Measurements from ENCODE around the gene MCF2L2.

Gene MCF2L2

DNA sequence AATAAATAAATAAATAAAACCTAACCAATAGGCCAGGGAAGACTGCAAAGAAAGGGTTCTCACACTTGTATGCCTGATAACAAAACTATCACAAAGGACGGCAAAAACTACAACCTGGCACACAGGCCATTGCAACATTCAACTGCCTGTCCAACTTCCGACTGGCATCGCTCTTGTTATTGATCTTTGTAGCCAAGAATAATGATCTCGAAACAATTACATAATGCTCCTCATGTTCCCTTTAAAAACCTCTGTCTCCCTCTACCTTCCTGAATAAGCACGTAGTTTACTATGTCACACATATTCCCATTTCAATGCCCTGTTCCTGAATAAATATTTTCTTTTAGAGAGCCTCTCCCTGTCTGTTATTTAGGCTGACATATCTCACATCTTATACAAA is 101.1 kb downstream of the MCF2L2 start:
- no peak for DNase-seq (ENCODE audit: low read depth)

DNA sequence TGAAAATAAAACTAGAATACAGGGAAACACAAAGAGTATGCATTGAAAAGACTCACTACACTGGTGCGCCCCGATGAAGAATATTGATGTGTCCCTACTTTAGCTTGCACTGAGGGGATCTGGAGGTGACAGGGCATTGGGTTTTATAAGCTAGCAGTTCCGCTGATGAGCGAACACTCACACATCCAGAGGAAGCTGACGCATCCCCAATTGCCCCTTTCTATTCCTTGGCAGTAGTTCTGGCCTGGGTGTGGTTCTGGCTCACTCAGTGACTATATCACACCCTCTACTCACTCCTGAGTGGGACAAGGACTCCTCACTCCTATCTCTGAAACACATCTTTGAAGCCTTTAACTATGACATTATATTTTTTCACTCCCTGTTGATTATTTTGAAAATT is 104.3 kb downstream of the MCF2L2 start:
- no peak for DNase-seq (ENCODE audit: low read depth)

- DNase-seq (ENCODE audit: low read depth), result no peak
These were observed 109.0 kb downstream of the MCF2L2 start for GRCh38 chr3:183319371-183319770.

DNA sequence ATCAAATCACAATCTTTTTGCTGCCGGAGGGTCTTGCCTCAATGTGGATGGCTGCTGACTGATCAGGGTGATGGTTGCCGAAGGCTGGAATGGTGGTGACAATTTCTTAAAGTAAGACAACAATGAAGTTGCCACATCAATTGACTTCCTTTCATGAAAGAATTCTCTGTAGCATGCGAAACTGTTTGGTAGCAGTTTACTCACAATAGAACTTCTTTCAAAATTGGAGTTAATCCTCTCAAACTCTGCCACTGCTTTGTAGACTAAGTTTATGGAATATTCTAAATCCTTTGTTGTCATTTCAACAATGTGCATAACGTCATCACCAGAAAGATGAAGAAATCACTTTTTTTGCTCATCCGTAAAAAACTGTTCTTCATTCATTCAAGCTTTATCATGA is 109.5 kb downstream of the MCF2L2 start:
- no peak for DNase-seq (ENCODE audit: low read depth)

DNA sequence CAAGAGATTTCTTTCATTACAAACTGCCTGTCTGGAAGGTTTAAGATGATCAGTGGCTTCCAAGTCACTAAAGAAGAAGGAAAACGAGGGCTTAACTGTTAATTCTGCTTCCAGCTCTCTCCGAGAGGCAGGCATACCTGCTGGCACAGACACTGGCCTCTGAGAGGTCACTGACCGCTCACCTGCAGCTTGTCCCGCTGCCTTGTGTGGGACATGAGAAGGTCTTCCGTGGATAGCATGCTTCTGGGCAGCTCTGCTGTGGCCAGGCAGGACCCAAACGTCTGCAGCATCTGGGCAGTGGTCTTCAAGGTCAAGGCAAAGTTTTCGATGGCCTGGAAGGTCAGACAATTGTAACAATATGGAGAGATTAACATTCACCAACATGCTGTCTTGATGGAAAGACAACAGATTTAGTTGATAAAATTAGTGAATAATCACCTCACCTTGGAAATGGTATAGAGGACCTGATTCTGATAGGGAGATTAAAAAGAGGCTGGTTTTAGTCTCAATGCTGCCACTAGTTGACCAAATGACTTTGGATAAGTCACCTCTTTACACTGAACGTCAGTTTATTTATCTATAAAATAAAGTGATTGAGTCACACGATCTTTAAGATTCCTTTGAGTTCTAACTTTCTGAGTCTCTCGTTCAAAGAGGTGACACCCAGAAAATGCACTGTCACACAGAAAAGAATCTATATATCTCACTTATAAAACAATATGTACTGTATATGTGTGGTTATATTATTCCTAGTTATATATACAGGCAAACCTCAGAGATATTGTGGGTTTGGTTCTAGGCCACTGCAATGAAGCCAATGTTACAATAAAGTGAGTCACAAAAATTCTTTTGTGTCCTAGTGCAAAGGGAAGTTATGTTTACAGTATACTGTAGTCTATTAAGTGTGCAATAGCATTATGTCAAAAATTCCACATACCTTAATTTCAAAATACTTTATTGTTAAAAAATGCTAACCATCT is 110.2 kb downstream of the MCF2L2 start:
- no peak for DNase-seq (ENCODE audit: low read depth)

DNA sequence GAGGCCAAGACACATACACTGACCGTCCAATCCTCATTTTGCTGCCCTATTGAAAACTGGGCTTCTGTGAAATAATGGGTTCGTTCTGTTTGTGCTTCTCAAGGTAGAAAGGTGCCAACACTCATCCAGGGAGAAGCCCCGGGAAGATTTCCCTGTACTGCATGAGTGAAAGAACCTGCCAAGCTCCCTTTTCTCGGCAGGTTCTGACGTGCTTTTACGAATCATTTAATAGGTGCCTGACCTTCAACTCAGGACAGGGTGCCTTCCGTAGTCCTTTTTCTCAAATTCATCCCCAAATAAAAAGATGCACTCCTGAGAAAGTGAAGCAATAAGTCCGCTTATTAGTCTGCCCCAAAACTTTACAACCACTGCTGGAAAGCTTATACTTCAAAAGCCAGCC is 111.1 kb downstream of the MCF2L2 start:
- no peak for DNase-seq (ENCODE audit: low read depth)

DNA sequence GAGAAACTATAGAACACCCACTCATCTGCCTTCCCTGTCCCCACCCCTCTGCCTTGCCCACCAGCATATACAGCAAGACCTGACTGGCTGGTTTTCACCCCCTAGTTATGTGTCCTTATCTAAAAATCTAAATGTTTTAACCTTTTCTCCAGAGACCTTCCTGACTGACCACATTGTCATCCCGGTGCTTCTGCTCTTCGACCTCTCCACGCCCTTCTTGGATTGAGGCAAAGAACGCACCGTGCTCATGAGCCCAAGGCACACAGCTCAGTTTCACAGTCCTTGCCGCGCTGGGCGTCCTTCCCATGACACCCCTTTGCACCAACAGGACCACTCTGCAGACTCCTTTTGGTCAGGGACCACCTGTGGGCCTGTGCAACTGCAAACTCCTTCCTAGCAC is 112.7 kb downstream of the MCF2L2 start:
- DNase-seq (ENCODE audit: low read depth), result no peak

DNA sequence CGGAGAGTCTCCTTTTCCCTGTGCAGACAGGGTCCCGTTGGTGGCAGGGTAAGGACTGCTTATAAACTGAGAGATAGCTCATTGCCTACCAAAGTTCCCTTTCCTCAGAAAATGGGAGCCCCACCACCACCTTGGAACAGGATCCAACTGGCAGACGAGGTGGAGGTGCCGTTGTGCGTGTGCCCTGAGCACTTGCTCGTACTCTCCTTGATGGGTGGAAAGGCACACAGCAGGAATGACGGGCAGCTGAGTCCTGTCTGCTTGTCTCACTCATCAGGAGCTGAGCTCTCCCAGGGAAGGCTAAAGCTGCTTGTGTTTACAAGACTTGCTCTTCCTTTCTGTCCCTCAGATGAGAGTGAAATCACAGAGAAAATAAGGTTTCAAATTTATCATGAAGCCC is 114.7 kb downstream of the MCF2L2 start:
- no peak for DNase-seq (ENCODE audit: low read depth)

DNA sequence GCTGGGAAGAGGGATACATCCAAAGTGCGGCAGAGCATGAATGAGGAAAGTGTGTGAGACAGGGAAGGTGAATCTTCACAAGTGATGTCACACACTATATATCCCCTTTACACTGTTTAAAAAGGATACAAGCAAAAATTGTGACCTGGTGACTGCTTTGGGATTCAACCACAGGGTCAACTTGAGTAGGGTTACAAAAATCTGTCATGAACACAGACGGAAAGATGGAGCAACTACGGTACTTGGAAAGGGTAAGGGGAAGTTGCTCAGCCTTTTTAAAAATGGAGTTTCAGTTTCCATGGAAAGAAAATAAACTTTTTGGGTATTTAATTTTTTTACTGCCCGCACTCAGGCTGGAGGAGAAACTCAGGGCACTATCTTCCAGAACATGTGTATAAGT is 115.1 kb downstream of the MCF2L2 start:
- DNase-seq (ENCODE audit: low read depth), result no peak

GRCh38 chr3:183312433-183312832 is 116.0 kb downstream of the MCF2L2 start:
- DNase-seq (ENCODE audit: low read depth), result no peak

GRCh38 chr3:183310936-183311335 is 117.5 kb downstream of the MCF2L2 start:
- DNase-seq (ENCODE audit: low read depth), result no peak

DNA sequence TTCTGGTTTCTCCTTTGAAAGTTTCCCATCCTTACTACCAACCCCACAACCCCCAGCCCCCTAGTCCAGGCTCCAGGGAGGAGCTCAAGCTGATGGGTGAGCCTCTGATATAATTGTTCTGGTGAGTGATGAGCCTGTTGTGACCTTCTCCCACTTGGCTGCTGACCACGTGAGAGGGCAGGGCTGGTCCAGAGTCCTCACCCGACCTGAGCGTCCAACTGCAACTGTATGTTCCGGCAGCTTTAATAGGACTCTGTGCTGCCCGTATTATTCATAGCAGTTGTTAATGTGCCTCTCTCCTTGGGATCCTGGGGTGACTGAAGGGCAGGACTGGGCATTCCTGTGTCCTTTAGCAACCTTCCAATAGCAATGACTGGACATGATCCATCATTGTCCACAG is 119.1 kb downstream of the MCF2L2 start:
- no peak for DNase-seq (ENCODE audit: low read depth)

DNA sequence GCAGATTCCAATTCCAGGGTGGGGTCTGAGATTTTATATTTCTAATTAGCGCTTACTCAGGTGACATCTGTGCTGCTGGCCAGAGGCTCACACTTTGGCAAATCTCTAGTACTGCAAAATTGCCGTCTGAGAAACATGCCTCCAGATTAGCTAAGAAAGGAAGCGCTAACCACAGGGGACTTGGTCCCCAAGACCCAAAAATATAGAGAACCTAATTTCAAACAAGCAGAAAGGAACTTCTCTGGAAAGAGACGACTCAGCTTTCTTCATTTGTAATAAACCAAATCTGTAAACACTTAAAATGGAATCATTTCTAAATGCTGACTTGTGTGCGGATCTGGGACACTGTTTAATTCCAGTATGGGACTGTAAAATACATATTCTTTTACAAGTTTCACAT is 119.7 kb downstream of the MCF2L2 start:
- no peak for DNase-seq (ENCODE audit: low read depth)

DNA sequence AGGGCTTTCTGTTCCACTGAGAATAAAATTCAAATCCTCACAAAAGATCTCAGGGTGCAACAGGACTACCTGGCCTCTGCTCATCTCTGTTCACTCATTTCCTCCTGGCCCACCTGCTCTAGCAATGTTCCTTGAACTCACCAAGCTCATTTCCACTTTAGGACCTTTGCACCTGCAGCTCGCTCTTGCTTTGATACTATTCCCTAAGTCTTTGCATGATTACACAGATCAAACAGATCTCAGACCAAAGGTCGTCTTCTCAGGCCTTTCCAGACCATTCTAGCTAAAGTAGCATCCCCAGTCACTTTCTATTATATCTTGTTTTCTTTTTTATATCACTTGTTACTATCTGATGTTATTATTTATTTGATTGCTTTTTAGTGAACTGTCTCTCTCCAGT is 120.7 kb downstream of the MCF2L2 start:
- no peak for DNase-seq (ENCODE audit: low read depth)

- no peak for DNase-seq (ENCODE audit: low read depth)
These were observed 121.4 kb downstream of the MCF2L2 start for GRCh38 chr3:183306798-183307671.

DNA sequence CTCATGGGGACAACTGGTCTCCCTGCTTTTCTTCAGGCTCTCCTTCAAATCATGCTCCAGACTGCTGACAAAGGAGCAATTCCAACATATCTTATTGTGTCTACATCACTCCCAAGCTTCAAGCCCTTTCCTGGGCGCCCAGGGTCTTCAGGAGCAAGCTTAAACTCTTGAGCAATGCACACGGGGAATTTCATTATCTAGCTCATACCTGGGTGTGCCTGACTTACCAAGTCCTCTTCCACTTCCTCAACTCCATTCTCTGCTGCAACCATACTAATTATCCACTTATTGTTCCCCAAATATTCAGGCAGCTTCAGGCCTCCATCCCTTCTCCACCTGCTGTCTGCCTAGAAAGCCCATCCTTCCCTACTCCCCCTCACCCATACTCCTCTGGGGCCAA is 124.7 kb downstream of the MCF2L2 start:
- DNase-seq (ENCODE audit: low read depth), result no peak

GRCh38 chr3:183301937-183302580 is 126.4 kb downstream of the MCF2L2 start:
- no peak for DNase-seq (ENCODE audit: low read depth)

DNA sequence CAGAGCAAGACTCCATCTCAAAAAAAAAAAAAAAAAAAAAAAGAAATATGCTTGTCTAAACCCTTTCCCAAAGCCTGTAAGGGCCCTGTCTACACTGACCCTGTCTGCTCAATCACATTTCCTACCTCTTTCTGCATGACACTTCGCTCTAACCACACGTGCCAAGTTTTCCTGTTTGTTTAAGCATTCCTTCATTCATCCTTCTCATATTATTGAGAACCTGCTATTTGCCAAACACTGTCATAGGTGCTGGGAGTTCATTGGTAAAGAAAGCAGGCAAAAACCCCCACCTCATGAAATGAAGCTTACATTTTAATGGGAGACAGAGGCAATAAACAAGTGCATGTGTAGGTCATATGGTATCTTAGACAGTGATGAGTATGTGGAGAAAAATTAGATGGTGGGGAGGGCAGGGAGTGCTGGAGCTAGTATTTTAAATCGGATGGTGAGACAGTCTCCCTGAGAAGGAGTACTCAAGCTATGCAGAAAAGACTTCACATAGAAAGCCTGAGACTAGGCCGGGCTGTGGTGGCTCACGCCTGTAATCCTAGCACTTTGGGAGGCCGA is 127.3 kb downstream of the MCF2L2 start:
- DNase-seq (ENCODE audit: low read depth), result no peak

- no peak for DNase-seq (ENCODE audit: low read depth)
These were observed 128.4 kb downstream of the MCF2L2 start for GRCh38 chr3:183299976-183300375.

DNA sequence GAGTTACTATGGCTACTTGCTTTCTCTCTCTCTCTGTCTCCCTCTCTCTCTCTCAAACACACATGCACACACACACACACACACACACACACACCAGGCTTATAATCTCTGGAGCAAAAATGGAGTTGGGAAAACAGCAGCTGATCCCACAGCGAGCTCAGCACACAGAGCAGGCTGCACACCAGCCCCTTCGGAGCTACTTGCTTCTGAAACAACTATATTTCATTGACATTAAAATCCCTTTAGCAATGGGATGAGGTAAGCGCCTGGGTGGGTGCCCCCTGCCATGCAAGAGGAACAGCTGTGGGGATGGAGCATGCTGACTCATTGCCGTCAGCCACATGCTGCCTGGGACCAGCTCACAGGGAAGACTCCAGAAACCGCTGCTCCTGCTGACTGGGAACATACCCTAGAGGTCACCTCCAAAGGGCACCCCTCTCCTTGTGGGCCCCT is 129.7 kb downstream of the MCF2L2 start:
- no peak for DNase-seq (ENCODE audit: low read depth)

DNA sequence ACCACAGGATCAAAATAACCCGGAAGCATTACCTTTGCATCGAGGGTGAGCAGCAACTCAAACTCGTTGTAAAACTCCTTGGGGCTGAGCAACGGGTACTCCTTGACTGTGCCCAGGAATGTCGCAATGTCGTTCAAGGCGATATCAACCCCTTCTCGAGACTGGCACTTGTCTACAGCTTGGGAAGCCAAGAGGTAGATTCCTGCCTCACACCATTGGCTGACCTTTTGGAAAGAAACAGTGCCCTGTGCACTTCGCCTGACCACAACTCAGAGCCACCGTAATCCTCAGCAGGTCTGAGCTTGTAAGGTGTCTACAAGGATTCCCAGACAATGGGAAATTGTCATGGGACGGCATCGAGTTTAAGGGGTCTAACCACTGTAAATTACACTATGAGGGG is 131.5 kb downstream of the MCF2L2 start:
- no peak for DNase-seq (ENCODE audit: low read depth)

DNA sequence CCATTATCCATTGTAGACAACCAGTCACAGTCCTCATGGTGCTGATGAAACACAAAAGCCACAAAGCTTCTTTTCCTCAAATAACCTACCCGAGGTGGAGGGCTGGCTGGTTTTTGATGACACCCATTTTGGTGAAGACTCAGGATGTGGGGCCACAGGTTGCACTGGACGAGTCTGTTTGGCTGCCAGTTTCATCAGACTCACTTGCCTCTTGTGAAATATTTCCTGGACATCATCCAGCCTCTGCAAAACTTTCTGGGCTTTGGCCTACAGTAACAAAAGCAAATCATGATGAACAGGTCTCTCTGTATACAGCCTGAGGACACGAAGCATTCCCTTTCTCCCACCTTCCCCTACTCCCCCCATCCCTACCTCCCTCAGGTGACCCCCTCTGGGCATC is 133.2 kb downstream of the MCF2L2 start:
- no peak for DNase-seq (ENCODE audit: low read depth)

All from stimulated activated CD8-positive, alpha-beta memory T cell treated with anti-CD3 and anti-CD28 coated beads, Interleukin-7, amount 100 ng/mL, for 24 hours (primary cell).